IMR-90 (cell line): ENCODE data around the gene ZFP57. TPM values are rescaled to one million over a fixed set of nuclear protein-coding genes. Genes with fewer than 3 reads are reported as not detected.
A peak's percentile ranks its signal among the peaks of the same experiment; 100 is the strongest.

Experiments used
- ATAC-seq: fragments of 200-7000 bp; cut with Tn5 transposase; 2 replicates; pipeline ENCODE4 v1.9.1; 2020; ENCODE audit warnings: low read depth, mild to moderate bottlenecking, moderate library complexity
- BruUV-seq: library from RNA; stranded (reverse); fragments of 400-500 nt; replicated peaks from 2 replicates; lab custom pipeline; 2021; lab: Mats Ljungman, UMichigan
- CTCF ChIA-PET: fragments of 300-600 bp; formaldehyde crosslinking; extraction: SDS; loops from one replicate; lab custom pipeline; 2021; ENCODE audit warnings: antibody characterized with exemption; lab: Yijun Ruan, JAX
- POLR2A ChIA-PET: fragments of 300-600 bp; sonication (Branson Sonifier 250); formaldehyde crosslinking; loops from one replicate; lab custom pipeline; 2022; ENCODE audit warnings: antibody characterized with exemption; ENCODE audit not compliant: unreplicated experiment; lab: Charles Lee
- DNase-seq: peaks from one replicate; pipeline ENCODE4 v3.0.0; 2013
- H2AFZ ChIP-seq: replicated peaks from 2 replicates; pipeline ENCODE3; 2013; ENCODE audit warnings: low read length, mild to moderate bottlenecking; ENCODE audit not compliant: poor library complexity
- H2AK5ac ChIP-seq: 2 replicates; pipeline ENCODE4 v1.6.1; 2013; ENCODE audit warnings: low read depth, low read length, inconsistent platforms
- H2AK9ac ChIP-seq: replicated peaks from 2 replicates; pipeline ENCODE3; 2013; ENCODE audit warnings: mild to moderate bottlenecking, low read depth, low read length, moderate library complexity; ENCODE audit not compliant: poor library complexity
- H2BK120ac ChIP-seq: 2 replicates; pipeline ENCODE4 v1.6.1; 2013; ENCODE audit warnings: low read depth, low read length, inconsistent platforms
- H2BK15ac ChIP-seq: 3 replicates; pipeline ENCODE4 v1.6.1; 2013; ENCODE audit warnings: low read depth, low read length, inconsistent platforms
- H2BK20ac ChIP-seq: 2 replicates; pipeline ENCODE4 v1.6.1; 2013; ENCODE audit warnings: low read depth, mild to moderate bottlenecking, inconsistent platforms, low read length, moderate library complexity
- H2BK5ac ChIP-seq: 2 replicates; pipeline ENCODE4 v1.6.1; 2013; ENCODE audit warnings: mild to moderate bottlenecking, low read depth, low read length, inconsistent platforms; ENCODE audit not compliant: poor library complexity, severe bottlenecking
- H3K14ac ChIP-seq: replicated peaks from 2 replicates; pipeline ENCODE4 v1.6.1; 2013; ENCODE audit warnings: low read depth, low read length, inconsistent platforms
- H3K18ac ChIP-seq: 2 replicates; pipeline ENCODE4 v1.6.1; 2013; ENCODE audit warnings: low read depth, low read length, control low read depth
- H3K23ac ChIP-seq: 2 replicates; pipeline ENCODE4 v1.6.1; 2013; ENCODE audit warnings: low read depth, low read length, inconsistent platforms
- H3K27ac ChIP-seq: 2 replicates; pipeline ENCODE4 v1.5.1; 2013; ENCODE audit warnings: mild to moderate bottlenecking, control low read depth, low read length; ENCODE audit not compliant: insufficient read depth
- H3K27me3 ChIP-seq: 2 replicates; pipeline ENCODE4 v1.6.1; 2013; ENCODE audit warnings: low read length; ENCODE audit not compliant: control insufficient read depth, insufficient read depth
- H3K36me3 ChIP-seq: 2 replicates; pipeline ENCODE4 v1.6.1; 2013; ENCODE audit warnings: low read length, mixed read lengths; ENCODE audit not compliant: control insufficient read depth, insufficient read depth
- H3K4ac ChIP-seq: 2 replicates; pipeline ENCODE4 v1.6.1; 2013; ENCODE audit warnings: low read depth, low read length, inconsistent platforms
- H3K4me1 ChIP-seq: 2 replicates; pipeline ENCODE4 v1.6.1; 2013; ENCODE audit warnings: low read length, mixed read lengths; ENCODE audit not compliant: control insufficient read depth, insufficient read depth
- H3K4me2 ChIP-seq: 2 replicates; pipeline ENCODE4 v1.6.1; 2013; ENCODE audit warnings: low read depth, mild to moderate bottlenecking, control low read depth, low read length, moderate library complexity
- H3K4me3 ChIP-seq: 2 replicates; pipeline ENCODE4 v1.5.1; 2013; ENCODE audit warnings: low read depth, mild to moderate bottlenecking, control low read depth, low read length, moderate library complexity; ENCODE audit not compliant: insufficient read depth
- H3K56ac ChIP-seq: 2 replicates; pipeline ENCODE4 v1.6.1; 2013; ENCODE audit warnings: low read length, inconsistent platforms; ENCODE audit not compliant: insufficient read depth; ENCODE audit errors: extremely low read depth
- H3K79me1 ChIP-seq, 2 experiments: 2 replicates each; pipeline ENCODE4 v1.6.1; 2013; ENCODE audit warnings: low read length in 2 of 2, inconsistent platforms in 1 of 2, low read depth in 1 of 2
- H3K9ac ChIP-seq: 2 replicates; pipeline ENCODE4 v1.6.1; 2013; ENCODE audit warnings: low read depth, low read length, control low read depth
- H3K9me1 ChIP-seq: 2 replicates; pipeline ENCODE4 v1.6.1; 2013; ENCODE audit warnings: low read length, inconsistent platforms; ENCODE audit not compliant: insufficient read depth
- H3K9me3 ChIP-seq: 2 replicates; pipeline ENCODE4 v1.6.1; 2013; ENCODE audit warnings: low read length; ENCODE audit not compliant: control insufficient read depth, insufficient read depth
- H4K20me1 ChIP-seq: 2 replicates; pipeline ENCODE4 v1.6.1; 2013; ENCODE audit warnings: low read length, inconsistent platforms; ENCODE audit not compliant: insufficient read depth
- H4K5ac ChIP-seq: 2 replicates; pipeline ENCODE4 v1.6.1; 2013; ENCODE audit warnings: mild to moderate bottlenecking, low read depth, low read length, control low read depth
- H4K8ac ChIP-seq, 2 experiments: 2 replicates each; pipeline ENCODE4 v1.6.1; 2013; ENCODE audit warnings: low read depth in 2 of 2, low read length in 2 of 2, control low read depth in 1 of 2, inconsistent platforms in 1 of 2
- H4K91ac ChIP-seq: 2 replicates; pipeline ENCODE4 v1.6.1; 2013; ENCODE audit warnings: low read depth, low read length, inconsistent platforms; ENCODE audit not compliant: insufficient read depth
- BHLHE40 ChIP-seq: fragments of 150-350 bp; IDR thresholded peaks from 2 replicates; pipeline ENCODE4 v1.6.1; 2016; ENCODE audit warnings: mild to moderate bottlenecking, low read depth, low read length
- CEBPB ChIP-seq: IDR thresholded peaks from 2 replicates; pipeline ENCODE4 v1.6.1; 2012; ENCODE audit warnings: low read depth, low read length, improper control_type of control experiment
- CHD1 ChIP-seq: IDR thresholded peaks from 2 replicates; pipeline ENCODE4 v1.6.1; 2012; ENCODE audit warnings: low read depth, low read length, improper control_type of control experiment
- FOS ChIP-seq: fragments of 150-350 bp; IDR thresholded peaks from 2 replicates; pipeline ENCODE4 v1.6.1; 2016; ENCODE audit warnings: low read depth, low read length
- MAFK ChIP-seq: IDR thresholded peaks from 2 replicates; pipeline ENCODE4 v1.6.1; 2012; ENCODE audit warnings: low read depth, low read length, improper control_type of control experiment
- MAZ ChIP-seq: IDR thresholded peaks from 2 replicates; pipeline ENCODE4 v1.6.1; 2012; ENCODE audit warnings: low read depth, mild to moderate bottlenecking, low read length, improper control_type of control experiment, moderate library complexity, borderline replicate concordance
- MXI1 ChIP-seq: IDR thresholded peaks from 2 replicates; pipeline ENCODE4 v1.6.1; 2012; ENCODE audit warnings: low read depth, mild to moderate bottlenecking, low read length, moderate library complexity, borderline replicate concordance
- NFE2L2 ChIP-seq: fragments of 150-350 bp; IDR thresholded peaks from 2 replicates; pipeline ENCODE4 v1.6.1; 2016; ENCODE audit warnings: low read depth, mild to moderate bottlenecking, low read length
- POLR2A ChIP-seq: IDR thresholded peaks from 2 replicates; pipeline ENCODE4 v1.6.1; 2012; ENCODE audit warnings: mild to moderate bottlenecking, low read depth, low read length
- RAD21 ChIP-seq: IDR thresholded peaks from 2 replicates; pipeline ENCODE4 v1.6.1; 2012; ENCODE audit warnings: low read length, improper control_type of control experiment
- RCOR1 ChIP-seq: IDR thresholded peaks from 2 replicates; pipeline ENCODE4 v1.6.1; 2012; ENCODE audit warnings: mild to moderate bottlenecking, low read length, improper control_type of control experiment; ENCODE audit not compliant: insufficient replicate concordance
- RFX5 ChIP-seq: IDR thresholded peaks from 2 replicates; pipeline ENCODE4 v1.8.0; 2012; ENCODE audit warnings: low read depth, mild to moderate bottlenecking, low read length, moderate library complexity
- SMC3 ChIP-seq: fragments of 150-350 bp; IDR thresholded peaks from 2 replicates; pipeline ENCODE4 v1.6.1; 2016; ENCODE audit warnings: low read depth, mild to moderate bottlenecking, antibody characterized with exemption, low read length, moderate library complexity
- WGBS, 2 experiments: methylation state at CpG; one replicate each; pipeline versions ENCODE4 v1.1.5 to v1.1.7; 2013; ENCODE audit warnings: missing lambda C conversion rate in 2 of 2; ENCODE audit not compliant: insufficient read length in 1 of 2; ENCODE audit errors: extremely low coverage in 2 of 2; 5-methylcytosine and 5-hydroxymethylcytosine counted together
- dilution Hi-C: fragments of 300-500 bp; cut with HindIII; formaldehyde crosslinking; loops from one replicate; pipeline ENCODE4 v1.14.3; 2018; ENCODE audit warnings: low sequenced_read_pairs; ENCODE audit not compliant: unreplicated experiment
- in situ Hi-C: fragments of 300-500 bp; cut with MboI; formaldehyde crosslinking; loops from 3 replicates; pipeline ENCODE4 v1.14.3; 2019; ENCODE audit warnings: low sequenced_read_pairs, inconsistent platforms, mixed read lengths
- intact Hi-C: fragments of 100-400 bp; cut with micrococcal nuclease; formaldehyde crosslinking; loops from 2 replicates; pipeline ENCODE4 v1.10.0; 2022
- polyA plus RNA-seq, 3 experiments: library from polyadenylated mRNA; depleted of rRNA; stranded (reverse); fragments of >200 nt; gene quantifications; 2 replicates each; pipeline ENCODE4 v1.2.3, GENCODE V29; 2012; ENCODE audit warnings: low replicate concordance in 1 of 3
- total RNA-seq: library from RNA; depleted of rRNA; stranded (reverse); fragments of >200 nt; gene quantifications from 2 replicates; pipeline ENCODE4 v1.2.3, GENCODE V29; 2012
- TF ChIP-seq, protein P1 (sequence below): fragments of 150-350 bp; IDR thresholded peaks from 2 replicates; pipeline ENCODE4 v1.6.1; 2017; ENCODE audit warnings: mild to moderate bottlenecking, antibody characterized with exemption, low read length, low read depth
- TF ChIP-seq, protein P2 (sequence below): conservative IDR thresholded peaks from 2 replicates; pipeline ENCODE4 v1.5.1; 2012; ENCODE audit warnings: mild to moderate bottlenecking, low read depth, low read length, improper control_type of control experiment
- TF ChIP-seq, protein P3 (sequence below): fragments of 150-350 bp; IDR thresholded peaks from 2 replicates; pipeline ENCODE4 v1.6.1; 2016; ENCODE audit warnings: low read depth, mild to moderate bottlenecking, low read length, moderate library complexity, borderline replicate concordance

The ZFP57 gene
- total and polyA plus RNA-seq, 2 of the 4 experiments (the other 2 are of a cell fraction): not detected

DNA sequence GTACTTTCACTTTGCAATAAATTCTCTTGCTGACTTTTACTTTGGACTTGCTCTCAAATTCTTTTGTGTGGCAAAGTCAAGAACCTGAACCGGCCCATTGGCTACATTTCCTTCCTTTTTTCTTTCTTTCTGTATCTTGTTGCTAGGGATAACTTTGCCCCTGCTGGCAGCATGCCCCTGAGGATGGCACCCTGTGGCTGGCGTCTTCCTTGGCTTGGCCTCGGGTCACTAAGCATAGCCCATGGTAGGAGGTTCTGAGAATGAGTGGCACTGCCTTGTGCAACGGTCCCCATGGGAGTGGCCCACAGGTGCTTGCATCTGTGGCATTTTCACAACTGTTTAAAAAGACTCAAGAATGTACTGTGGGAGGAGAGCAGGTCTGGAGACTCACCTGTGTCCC is 28.2 kb upstream of the ZFP57 start:
- Histone ChIP-seq H4K8ac (no peak overlapping the region), H3K23ac (no peak overlapping the region), H3K79me1 (no peaks in the 10 kb centered on the region), H2BK120ac (no peak overlapping the region), H3K9me1 (no peaks in the 10 kb centered on the region), H2BK20ac (no peak overlapping the region), H3K14ac (no peak overlapping the region), H3K9me3 (no peaks in the 10 kb centered on the region), H2BK5ac (no peak overlapping the region), H4K20me1 (no peaks in the 10 kb centered on the region), H3K4me2 (no peak overlapping the region), H3K4ac (no peak overlapping the region), H3K27me3 (peaks cover 10% of the 10 kb centered on the region), H2AK9ac (peak overlapping the region; percentile 17), H3K4me3 (no peak overlapping the region), H3K56ac (no peak overlapping the region), H3K4me1 (no peaks in the 10 kb centered on the region), H4K5ac (no peak overlapping the region), H2BK15ac (no peak overlapping the region), H3K36me3 (no peaks in the 10 kb centered on the region), H2AFZ (no peak overlapping the region), H2AK5ac (no peak overlapping the region), H3K18ac (no peak overlapping the region), H3K27ac (no peak overlapping the region), H3K9ac (no peak overlapping the region), H4K91ac (no peak overlapping the region)
- ChIA-PET POLR2A (no interaction called here), CTCF (no interaction called here)
- dilution Hi-C loops: no loop called here
- ATAC-seq (no peak), DNase-seq (no peak)
- intact Hi-C loops: no loop called here
- BruUV-seq: no TSS peak
- TF ChIP-seq POLR2A (no peak), MAZ (no peak), FOS (no peak), SMC3 (no peak), CEBPB (no peak), RFX5 (no peak), MAFK (no peak), BHLHE40 (no peak), MXI1 (no peak), CHD1 (no peak), NFE2L2 (no peak), RCOR1 (no peak), RAD21 (no peak)
- TF ChIP-seq, protein P1, sequence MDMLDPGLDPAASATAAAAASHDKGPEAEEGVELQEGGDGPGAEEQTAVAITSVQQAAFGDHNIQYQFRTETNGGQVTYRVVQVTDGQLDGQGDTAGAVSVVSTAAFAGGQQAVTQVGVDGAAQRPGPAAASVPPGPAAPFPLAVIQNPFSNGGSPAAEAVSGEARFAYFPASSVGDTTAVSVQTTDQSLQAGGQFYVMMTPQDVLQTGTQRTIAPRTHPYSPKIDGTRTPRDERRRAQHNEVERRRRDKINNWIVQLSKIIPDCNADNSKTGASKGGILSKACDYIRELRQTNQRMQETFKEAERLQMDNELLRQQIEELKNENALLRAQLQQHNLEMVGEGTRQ: no peak
- TF ChIP-seq, protein P2, sequence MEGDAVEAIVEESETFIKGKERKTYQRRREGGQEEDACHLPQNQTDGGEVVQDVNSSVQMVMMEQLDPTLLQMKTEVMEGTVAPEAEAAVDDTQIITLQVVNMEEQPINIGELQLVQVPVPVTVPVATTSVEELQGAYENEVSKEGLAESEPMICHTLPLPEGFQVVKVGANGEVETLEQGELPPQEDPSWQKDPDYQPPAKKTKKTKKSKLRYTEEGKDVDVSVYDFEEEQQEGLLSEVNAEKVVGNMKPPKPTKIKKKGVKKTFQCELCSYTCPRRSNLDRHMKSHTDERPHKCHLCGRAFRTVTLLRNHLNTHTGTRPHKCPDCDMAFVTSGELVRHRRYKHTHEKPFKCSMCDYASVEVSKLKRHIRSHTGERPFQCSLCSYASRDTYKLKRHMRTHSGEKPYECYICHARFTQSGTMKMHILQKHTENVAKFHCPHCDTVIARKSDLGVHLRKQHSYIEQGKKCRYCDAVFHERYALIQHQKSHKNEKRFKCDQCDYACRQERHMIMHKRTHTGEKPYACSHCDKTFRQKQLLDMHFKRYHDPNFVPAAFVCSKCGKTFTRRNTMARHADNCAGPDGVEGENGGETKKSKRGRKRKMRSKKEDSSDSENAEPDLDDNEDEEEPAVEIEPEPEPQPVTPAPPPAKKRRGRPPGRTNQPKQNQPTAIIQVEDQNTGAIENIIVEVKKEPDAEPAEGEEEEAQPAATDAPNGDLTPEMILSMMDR: no peak
- TF ChIP-seq, protein P3, sequence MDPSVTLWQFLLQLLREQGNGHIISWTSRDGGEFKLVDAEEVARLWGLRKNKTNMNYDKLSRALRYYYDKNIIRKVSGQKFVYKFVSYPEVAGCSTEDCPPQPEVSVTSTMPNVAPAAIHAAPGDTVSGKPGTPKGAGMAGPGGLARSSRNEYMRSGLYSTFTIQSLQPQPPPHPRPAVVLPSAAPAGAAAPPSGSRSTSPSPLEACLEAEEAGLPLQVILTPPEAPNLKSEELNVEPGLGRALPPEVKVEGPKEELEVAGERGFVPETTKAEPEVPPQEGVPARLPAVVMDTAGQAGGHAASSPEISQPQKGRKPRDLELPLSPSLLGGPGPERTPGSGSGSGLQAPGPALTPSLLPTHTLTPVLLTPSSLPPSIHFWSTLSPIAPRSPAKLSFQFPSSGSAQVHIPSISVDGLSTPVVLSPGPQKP: no peak
- in situ Hi-C loops: no loop called here
- 30% methylated on average over 2 of the region's 4 CpGs; no CpG with 5 or more reads in 1 of the 2 experiments for WGBS, 2 experiments
